SK-N-MC (cell line): ENCODE data around the gene CRB3.

Source experiments
- EZH2 ChIP-seq: fragments of 200-600 bp; sonication (generic); IDR thresholded peaks from one replicate; pipeline ENCODE4 v1.6.1; 2017; ENCODE audit warnings: antibody characterized with exemption
- POLR2AphosphoS5 ChIP-seq: IDR thresholded peaks from 2 replicates; pipeline ENCODE4 v1.6.1; 2012; ENCODE audit warnings: mild to moderate bottlenecking, low read depth, low read length, borderline replicate concordance

GRCh38 chr19:6473647-6474046, 9.6 kb downstream of the CRB3 start:
- TF ChIP-seq EZH2 (no peak), POLR2AphosphoS5 (no peak)
